Endothelial cell of umbilical vein (primary cell): Measurements from ENCODE around the gene TAS2R42. TPM values are rescaled to one million over a fixed set of nuclear protein-coding genes. Genes with fewer than 3 reads are reported as not detected.

Source experiments
- BruUV-seq: library from RNA; stranded (reverse); fragments of 400-500 nt; replicated peaks from 2 replicates; lab custom pipeline; 2021; lab: Mats Ljungman, UMichigan
- CTCF ChIA-PET: fragments of 300-600, 350-600 bp; sonication (Branson Sonifier 250); formaldehyde crosslinking; loops from one replicate; lab custom pipeline; 2021; ENCODE audit warnings: antibody characterized with exemption, inconsistent platforms; lab: Charles Lee
- POLR2A ChIA-PET: fragments of 300-600, 350-600 bp; sonication (Branson Sonifier 250); formaldehyde crosslinking; loops from one replicate; lab custom pipeline; 2021; ENCODE audit warnings: antibody characterized with exemption, inconsistent platforms; lab: Charles Lee
- DNase-seq: peaks from one replicate; pipeline ENCODE4 v3.0.0-alpha.2; 2011; ENCODE audit warnings: low read depth, low spot score
- FAIRE-seq: peaks from 2 replicates; lab custom pipeline; 2011; peaks lifted over from hg19 to GRCh38; lab: Jason Lieb, UNC
- H2AFZ ChIP-seq: 2 replicates; pipeline ENCODE4 v1.6.0; 2012; ENCODE audit warnings: low read depth, low read length, control low read depth, inconsistent platforms
- H3K27ac ChIP-seq: 2 replicates; pipeline ENCODE4 v1.5.1; 2011; ENCODE audit warnings: low read depth, mild to moderate bottlenecking, control low read depth, low read length, moderate library complexity; ENCODE audit not compliant: insufficient read depth
- H3K27me3 ChIP-seq, 2 experiments: 2 replicates each; pipeline versions ENCODE4 v1.6.0 to v1.6.1; 2011; ENCODE audit warnings: low read length in 2 of 2, mixed read lengths in 1 of 2; ENCODE audit not compliant: control insufficient read depth in 2 of 2, insufficient read depth in 2 of 2
- H3K36me3 ChIP-seq, 2 experiments: 2 replicates in 1 of 2; 3 replicates in 1 of 2; pipeline ENCODE4 v1.5.1; 2011; ENCODE audit warnings: low read length in 2 of 2, mild to moderate bottlenecking in 1 of 2, moderate library complexity in 1 of 2; ENCODE audit not compliant: control insufficient read depth in 2 of 2, insufficient read depth in 2 of 2; ENCODE audit errors: extremely low read depth in 1 of 2
- H3K4me1 ChIP-seq: 3 replicates; pipeline ENCODE4 v1.5.1; 2011; ENCODE audit warnings: mild to moderate bottlenecking, low read length; ENCODE audit not compliant: control insufficient read depth, insufficient read depth; ENCODE audit errors: extremely low read depth
- H3K4me2 ChIP-seq: 2 replicates; pipeline ENCODE4 v1.6.1; 2011; ENCODE audit warnings: low read length, control low read depth, mixed read lengths; ENCODE audit not compliant: insufficient read depth
- H3K4me3 ChIP-seq, 3 experiments: fragments of 200-600 bp in 1 of 3; sonication (generic), shearing (Covaris generic) in 1 of 3; replicated peaks in 1 of 3; 2 replicates each; pipeline ENCODE4 v1.5.1; 2011 to 2016; ENCODE audit warnings: control low read depth in 3 of 3, low read length in 3 of 3, mild to moderate bottlenecking in 2 of 3, inconsistent platforms in 1 of 3, low read depth in 1 of 3, moderate library complexity in 1 of 3; ENCODE audit not compliant: insufficient read depth in 1 of 3
- H3K79me2 ChIP-seq: 2 replicates; pipeline ENCODE4 v1.6.0; 2012; ENCODE audit warnings: low read length, inconsistent platforms; ENCODE audit not compliant: control insufficient read depth, insufficient read depth
- H3K9ac ChIP-seq: replicated peaks from 2 replicates; pipeline ENCODE3; 2011; ENCODE audit warnings: low read length, control low read depth; ENCODE audit not compliant: insufficient read depth; ENCODE audit errors: extremely low read depth
- H3K9me1 ChIP-seq: replicated peaks from 3 replicates; pipeline ENCODE4 v1.6.0; 2011; ENCODE audit warnings: mild to moderate bottlenecking, low read length; ENCODE audit not compliant: control insufficient read depth, insufficient read depth; ENCODE audit errors: extremely low read depth
- H3K9me3 ChIP-seq: replicated peaks from 2 replicates; pipeline ENCODE4 v1.5.1; 2012; ENCODE audit warnings: low read length, inconsistent platforms; ENCODE audit not compliant: control insufficient read depth, insufficient read depth
- H4K20me1 ChIP-seq: replicated peaks from 2 replicates; pipeline ENCODE3; 2011; ENCODE audit warnings: mild to moderate bottlenecking, low read length; ENCODE audit not compliant: control insufficient read depth, insufficient read depth; ENCODE audit errors: extremely low read depth
- EZH2 ChIP-seq: IDR thresholded peaks from 2 replicates; pipeline ENCODE4 v1.6.1; 2012; ENCODE audit warnings: borderline replicate concordance, low read depth, mild to moderate bottlenecking, moderate library complexity, low read length, inconsistent platforms; ENCODE audit not compliant: severe bottlenecking
- FOS ChIP-seq: IDR thresholded peaks from 2 replicates; pipeline ENCODE4 v1.6.1; 2011; ENCODE audit warnings: mild to moderate bottlenecking, low read length, moderate library complexity, borderline replicate concordance; ENCODE audit not compliant: insufficient read depth
- GATA2 ChIP-seq: IDR thresholded peaks from 2 replicates; pipeline ENCODE4 v1.7.0; 2011; ENCODE audit warnings: low read depth, mild to moderate bottlenecking, moderate library complexity, mixed read lengths, low read length; ENCODE audit not compliant: insufficient read length, insufficient read depth
- JUN ChIP-seq: IDR thresholded peaks from 2 replicates; pipeline ENCODE4 v1.6.1; 2011; ENCODE audit warnings: borderline replicate concordance, low read depth; ENCODE audit not compliant: insufficient read length, insufficient read depth
- MYC ChIP-seq: IDR thresholded peaks from one replicate; pipeline ENCODE4 v1.6.1; 2011; ENCODE audit warnings: mild to moderate bottlenecking, low read depth, low read length
- POLR2A ChIP-seq: IDR thresholded peaks from 2 replicates; pipeline ENCODE4 v1.6.1; 2012; ENCODE audit warnings: low read depth, mild to moderate bottlenecking, control low read depth, low read length
- POLR2AphosphoS5 ChIP-seq: IDR thresholded peaks from 2 replicates; pipeline ENCODE4 v1.6.1; 2012; ENCODE audit warnings: low read depth, mild to moderate bottlenecking, control low read depth, low read length, moderate library complexity; ENCODE audit not compliant: insufficient read depth
- dilution Hi-C: fragments of 300-500 bp; cut with MboI; formaldehyde crosslinking; loops from one replicate; pipeline ENCODE4 v1.15.0; 2019; ENCODE audit warnings: low sequenced_read_pairs; ENCODE audit not compliant: extremely low pct_ligation_motif_present
- intact Hi-C: fragments of 100-400 bp; cut with micrococcal nuclease; formaldehyde crosslinking; loops from one replicate; pipeline ENCODE4 v1.10.0; 2022
- polyA plus RNA-seq, 4 experiments: library from polyadenylated mRNA; depleted of rRNA in 3 of 4; stranded (reverse) in 3 of 4; unstranded in 1 of 4; fragments of >200 nt; gene quantifications; 2 replicates each; pipeline versions ENCODE4 v1.2.1 to v1.2.3, GENCODE V29; 2011 to 2012; ENCODE audit warnings: missing spikeins in 1 of 4
- total RNA-seq: library from RNA; stranded (reverse); gene quantifications from 2 replicates; pipeline ENCODE4 v1.2.3, GENCODE V29; 2021
- TF ChIP-seq, protein P1 (sequence below), 2 donors: IDR thresholded peaks; 1 replicate in 1 of 2; 2 replicates in 1 of 2; pipeline ENCODE4 v1.5.1; 2011; ENCODE audit warnings: low read length in 2 of 2, mild to moderate bottlenecking in 2 of 2, moderate library complexity in 2 of 2, control low read depth in 1 of 2, inconsistent platforms in 1 of 2, low read depth in 1 of 2; ENCODE audit not compliant: insufficient read depth in 1 of 2; ENCODE audit errors: extremely low read depth in 1 of 2
- TF ChIP-seq, protein P2 (sequence below): IDR thresholded peaks from 2 replicates; pipeline ENCODE4 v1.6.1; 2011; ENCODE audit not compliant: insufficient read depth, insufficient read length

TAS2R42 gene
- total and polyA plus RNA-seq, 2 donors (not counting 3 experiments of a cell fraction or from before 2014, with no cell fraction given) = not detected

DNA sequence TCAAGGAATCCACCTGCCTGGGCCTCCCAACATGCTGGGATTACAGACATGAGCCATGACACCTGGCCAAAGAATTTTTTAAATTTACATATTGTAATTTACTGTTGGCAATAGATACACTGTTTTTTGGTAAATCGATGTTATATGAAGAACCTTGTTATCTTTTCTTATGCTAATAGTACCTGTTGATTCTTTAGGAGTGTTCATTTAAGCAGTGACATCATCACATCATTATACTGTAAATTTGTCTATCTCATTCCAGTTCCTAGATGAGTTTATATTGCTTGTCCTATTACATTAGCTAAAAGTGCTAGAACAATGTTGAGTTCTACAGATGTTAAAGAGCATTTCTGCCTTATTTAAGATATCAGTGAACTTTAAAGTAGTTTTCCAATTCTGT lies 39.3 kb downstream of the TAS2R42 start:
- Histone ChIP-seq H3K4me3 (no peak overlapping the region), H3K4me2 (no peak overlapping the region), H2AFZ (no peak overlapping the region), H3K27me3 (no peaks in the 10 kb centered on the region), H3K9ac (no peak overlapping the region), H3K27ac (no peak overlapping the region), H3K4me1 (no peaks in the 10 kb centered on the region), H3K9me3 (no peaks in the 10 kb centered on the region), H3K36me3 (no peaks in the 10 kb centered on the region), H3K9me1 (no peaks in the 10 kb centered on the region), H4K20me1 (peaks cover 2% of the 10 kb centered on the region), H3K79me2 (peaks cover 30% of the 10 kb centered on the region)
- ChIA-PET CTCF (no interaction called here), POLR2A (no interaction called here)
- intact Hi-C loops = no loop called here
- DNase-seq (no peak), FAIRE-seq (no peak)
- dilution Hi-C loops = no loop called here
- no peak for TF ChIP-seq EZH2
- BruUV-seq = no TSS peak

DNA sequence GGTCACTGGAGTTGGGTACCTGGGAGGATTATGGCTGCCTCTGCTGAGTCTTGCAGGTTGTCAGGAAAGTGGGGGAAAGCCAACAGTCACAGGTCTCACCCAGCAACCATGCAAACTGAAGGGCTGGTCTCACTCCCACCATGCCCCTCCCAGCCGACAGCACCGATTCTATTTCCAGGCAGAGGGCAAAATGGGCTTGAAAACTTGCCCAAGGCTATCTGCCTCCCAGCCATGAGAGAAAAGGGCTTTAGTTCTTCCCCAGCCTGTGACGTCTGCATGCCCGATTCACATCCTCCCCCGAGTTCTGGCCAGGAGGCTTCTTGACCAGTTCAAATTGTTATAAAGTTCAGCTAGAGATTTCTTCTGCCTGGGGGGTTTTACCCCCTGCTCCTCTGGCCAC lies 42.4 kb downstream of the TAS2R42 start:
- Histone ChIP-seq H3K27me3 (no peaks in the 10 kb centered on the region), H3K9me3 (no peaks in the 10 kb centered on the region), H3K4me2 (no peak overlapping the region), H3K4me3 (no peak overlapping the region), H3K9me1 (no peaks in the 10 kb centered on the region), H3K4me1 (no peaks in the 10 kb centered on the region), H3K79me2 (peaks cover 42% of the 10 kb centered on the region), H2AFZ (no peak overlapping the region), H3K9ac (no peak overlapping the region), H3K36me3 (no peaks in the 10 kb centered on the region), H3K27ac (no peak overlapping the region), H4K20me1 (peaks cover 2% of the 10 kb centered on the region)
- intact Hi-C loops = no loop called here
- ChIA-PET POLR2A (no interaction called here), CTCF (interaction anchor here (0.6 kb wide), 1 partner anchor 13 kb away, joined by 3 read pairs; no protein-coding TSS in a partner anchor)
- TF ChIP-seq EZH2 (no peak), MYC (no peak), GATA2 (no peak), FOS (no peak), POLR2A (no peak), JUN (no peak), POLR2AphosphoS5 (no peak)
- TF ChIP-seq, protein P1, sequence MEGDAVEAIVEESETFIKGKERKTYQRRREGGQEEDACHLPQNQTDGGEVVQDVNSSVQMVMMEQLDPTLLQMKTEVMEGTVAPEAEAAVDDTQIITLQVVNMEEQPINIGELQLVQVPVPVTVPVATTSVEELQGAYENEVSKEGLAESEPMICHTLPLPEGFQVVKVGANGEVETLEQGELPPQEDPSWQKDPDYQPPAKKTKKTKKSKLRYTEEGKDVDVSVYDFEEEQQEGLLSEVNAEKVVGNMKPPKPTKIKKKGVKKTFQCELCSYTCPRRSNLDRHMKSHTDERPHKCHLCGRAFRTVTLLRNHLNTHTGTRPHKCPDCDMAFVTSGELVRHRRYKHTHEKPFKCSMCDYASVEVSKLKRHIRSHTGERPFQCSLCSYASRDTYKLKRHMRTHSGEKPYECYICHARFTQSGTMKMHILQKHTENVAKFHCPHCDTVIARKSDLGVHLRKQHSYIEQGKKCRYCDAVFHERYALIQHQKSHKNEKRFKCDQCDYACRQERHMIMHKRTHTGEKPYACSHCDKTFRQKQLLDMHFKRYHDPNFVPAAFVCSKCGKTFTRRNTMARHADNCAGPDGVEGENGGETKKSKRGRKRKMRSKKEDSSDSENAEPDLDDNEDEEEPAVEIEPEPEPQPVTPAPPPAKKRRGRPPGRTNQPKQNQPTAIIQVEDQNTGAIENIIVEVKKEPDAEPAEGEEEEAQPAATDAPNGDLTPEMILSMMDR (IDR thresholded peaks at IDR 0.05; ENCODE audit: extremely low read depth in 1 of 2, insufficient read depth in 1 of 2, low read depth in 1 of 2, low read length in 2 of 2) = no peak
- TF ChIP-seq, protein P2, sequence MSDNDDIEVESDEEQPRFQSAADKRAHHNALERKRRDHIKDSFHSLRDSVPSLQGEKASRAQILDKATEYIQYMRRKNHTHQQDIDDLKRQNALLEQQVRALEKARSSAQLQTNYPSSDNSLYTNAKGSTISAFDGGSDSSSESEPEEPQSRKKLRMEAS = no peak
- dilution Hi-C loops = no loop called here
- no TSS peak for BruUV-seq
- DNase-seq = no peak
- FAIRE-seq = no peak
